Cardiac fibroblast (primary cell): ENCODE measurements around the gene GM2A.

Experiments used
- DNase-seq, 2 donors: peaks; one replicate each; pipeline versions ENCODE4 v3.0.0 to v3.0.0-alpha.2; 2010; ENCODE audit warnings: low read depth in 2 of 2
- H3K4me3 ChIP-seq, 2 donors: replicated peaks in 1 of 2; 1 replicate in 1 of 2; 2 replicates in 1 of 2; pipeline ENCODE4 v1.5.1; 2011; ENCODE audit warnings: low read depth in 2 of 2, low read length in 2 of 2, mild to moderate bottlenecking in 2 of 2, moderate library complexity in 1 of 2
- TF ChIP-seq, protein P1 (sequence below): IDR thresholded peaks from one replicate; pipeline ENCODE4 v1.5.1; 2011; ENCODE audit warnings: low read depth, mild to moderate bottlenecking, low read length, inconsistent platforms

Gene GM2A

GRCh38 chr5:151243564-151243963 is 9.4 kb upstream of the GM2A start:
- DNase-seq, result no peak
- TF ChIP-seq, protein P1, sequence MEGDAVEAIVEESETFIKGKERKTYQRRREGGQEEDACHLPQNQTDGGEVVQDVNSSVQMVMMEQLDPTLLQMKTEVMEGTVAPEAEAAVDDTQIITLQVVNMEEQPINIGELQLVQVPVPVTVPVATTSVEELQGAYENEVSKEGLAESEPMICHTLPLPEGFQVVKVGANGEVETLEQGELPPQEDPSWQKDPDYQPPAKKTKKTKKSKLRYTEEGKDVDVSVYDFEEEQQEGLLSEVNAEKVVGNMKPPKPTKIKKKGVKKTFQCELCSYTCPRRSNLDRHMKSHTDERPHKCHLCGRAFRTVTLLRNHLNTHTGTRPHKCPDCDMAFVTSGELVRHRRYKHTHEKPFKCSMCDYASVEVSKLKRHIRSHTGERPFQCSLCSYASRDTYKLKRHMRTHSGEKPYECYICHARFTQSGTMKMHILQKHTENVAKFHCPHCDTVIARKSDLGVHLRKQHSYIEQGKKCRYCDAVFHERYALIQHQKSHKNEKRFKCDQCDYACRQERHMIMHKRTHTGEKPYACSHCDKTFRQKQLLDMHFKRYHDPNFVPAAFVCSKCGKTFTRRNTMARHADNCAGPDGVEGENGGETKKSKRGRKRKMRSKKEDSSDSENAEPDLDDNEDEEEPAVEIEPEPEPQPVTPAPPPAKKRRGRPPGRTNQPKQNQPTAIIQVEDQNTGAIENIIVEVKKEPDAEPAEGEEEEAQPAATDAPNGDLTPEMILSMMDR, result no peak
- no peak overlapping the region for H3K4me3 ChIP-seq

GRCh38 chr5:151244206-151244605 is 8.8 kb upstream of the GM2A start:
- TF ChIP-seq, protein P1, result no peak
- no peak overlapping the region for H3K4me3 ChIP-seq
- DNase-seq, result no peak

DNA sequence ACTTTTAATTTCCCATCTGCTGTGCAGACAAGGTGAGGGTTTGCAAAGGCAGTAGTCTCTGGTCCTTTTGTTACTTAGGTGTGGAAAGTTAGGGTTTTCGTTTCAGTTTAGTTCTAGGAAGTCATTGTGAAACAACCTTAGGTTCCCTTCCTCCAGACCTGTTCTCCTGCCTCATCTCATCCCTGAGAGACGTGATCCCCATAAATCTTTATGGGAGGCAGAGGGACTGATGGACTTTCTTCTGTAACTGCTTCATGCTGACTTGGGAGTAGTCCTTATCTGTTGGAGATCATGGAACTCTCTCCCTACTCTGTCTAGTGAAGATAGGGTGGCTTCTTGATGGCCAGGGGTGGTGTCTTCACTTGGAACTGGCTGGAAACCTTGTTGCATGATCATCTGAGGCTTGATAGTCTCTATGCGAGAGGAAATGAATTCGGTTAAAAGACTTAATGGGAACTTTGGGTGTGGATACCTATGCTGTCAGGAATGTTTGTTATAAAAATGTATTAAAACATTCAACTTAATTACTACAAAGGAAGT is 7.2 kb upstream of the GM2A start:
- no peak for DNase-seq
- TF ChIP-seq, protein P1, result no peak
- no peak overlapping the region for H3K4me3 ChIP-seq

GRCh38 chr5:151248651-151249050 is 4.3 kb upstream of the GM2A start:
- H3K4me3 ChIP-seq, result no peak overlapping the region
- TF ChIP-seq, protein P1, result no peak
- no peak for DNase-seq

DNA sequence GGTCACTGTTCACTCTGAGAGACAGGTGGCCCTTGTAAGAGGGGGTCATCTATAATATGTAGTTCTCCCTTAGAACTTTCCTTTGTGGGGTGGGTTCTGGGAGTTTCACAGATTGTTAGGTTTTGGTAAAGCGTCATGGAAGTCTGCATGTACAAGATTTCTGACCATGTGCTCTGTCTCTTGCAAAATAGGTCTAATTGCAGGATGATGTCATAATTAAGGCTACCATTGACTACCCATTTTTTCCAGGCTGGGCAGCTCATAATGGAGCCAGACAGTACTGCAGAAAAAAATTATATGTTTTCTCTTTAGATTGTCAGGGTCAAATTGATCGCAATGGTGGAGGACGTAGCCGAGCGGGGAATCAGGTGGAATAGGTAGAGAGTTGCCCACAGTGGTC is 3.7 kb upstream of the GM2A start:
- no peak overlapping the region for H3K4me3 ChIP-seq
- TF ChIP-seq, protein P1, result no peak
- no peak for DNase-seq

DNA sequence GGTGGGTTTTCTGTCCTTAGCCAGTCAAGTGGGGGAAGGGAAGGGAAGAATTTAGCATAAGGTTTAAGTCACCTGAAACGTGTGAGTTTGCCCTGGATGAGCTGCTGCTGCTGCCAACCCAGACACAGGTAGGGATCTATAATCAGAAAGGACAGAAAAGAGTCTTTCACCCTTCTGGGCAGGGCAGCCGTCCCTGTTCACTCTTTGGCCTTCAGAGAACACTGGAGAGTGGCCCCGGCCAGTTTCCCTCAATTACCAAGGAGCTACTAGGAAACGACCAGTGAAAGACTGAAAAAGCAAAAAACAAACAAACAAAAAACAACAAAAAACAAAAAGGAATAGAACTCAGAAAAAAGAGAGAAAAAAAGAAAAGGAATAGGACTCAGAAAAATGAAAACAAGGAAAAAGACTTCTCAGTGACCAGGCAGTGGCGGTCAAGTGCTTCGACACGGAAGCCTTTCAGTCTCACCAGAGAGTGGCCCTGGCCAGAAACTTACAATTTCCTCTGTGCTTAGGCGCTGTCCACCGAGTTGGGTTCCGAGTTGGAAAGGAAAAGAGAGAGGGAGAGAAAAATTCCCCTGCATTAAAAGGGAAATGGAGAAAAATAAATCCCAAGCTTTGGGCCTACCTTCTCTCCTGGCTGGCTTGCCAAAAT is 2.5 kb upstream of the GM2A start:
- H3K4me3 ChIP-seq, result no peak overlapping the region
- no peak for DNase-seq
- TF ChIP-seq, protein P1, result no peak
